ENCODE results near the gene SLC6A15. TPM values are rescaled to one million over a fixed set of nuclear protein-coding genes. Genes with fewer than 3 reads are reported as not detected.

The SLC6A15 gene
- total and polyA plus RNA-seq, 9 of the 15 experiments (the other 6 are each of a cell fraction or from before 2014, with no cell fraction given) = not detected

DNA sequence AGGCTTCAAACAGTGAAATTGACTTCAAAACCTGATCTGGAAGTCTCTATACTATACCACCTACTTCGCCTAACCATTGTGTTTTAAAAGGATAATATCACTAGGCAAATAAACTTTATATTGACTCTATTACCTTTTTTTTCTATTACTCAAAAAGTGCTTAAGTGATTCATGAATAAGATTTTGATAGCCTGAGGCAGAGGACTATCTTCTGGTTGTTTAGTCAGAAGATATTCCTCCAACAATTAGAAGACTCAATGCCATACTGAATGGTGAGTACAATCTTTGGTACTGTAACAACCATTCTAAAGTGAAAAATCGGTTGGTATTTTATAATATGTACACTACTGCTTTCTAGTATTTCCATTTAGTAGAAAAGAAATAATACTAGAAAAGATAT, 22.8 kb downstream of the SLC6A15 start:
- FAIRE-seq (no peak), DNase-seq (ENCODE audit: extremely low read depth in 1 of 4, low spot score in 3 of 4) (no peak), ATAC-seq (no peak)
- Histone ChIP-seq H3K79me2 (ENCODE audit: control insufficient read depth, insufficient read depth, low read length) (no peaks in the 10 kb centered on the region), H3K9ac (ENCODE audit: insufficient read depth in 1 of 2, low read depth in 2 of 2, low read length in 2 of 2) (no peak overlapping the region), H2AFZ (ENCODE audit: low read depth, low read length) (no peak overlapping the region), H3K36me3 (ENCODE audit: control insufficient read depth, insufficient read depth, low read length) (no peaks in the 10 kb centered on the region), H3K27ac (ENCODE audit: extremely low read depth, low read depth, low read length) (no peak overlapping the region), H3K27me3 (ENCODE audit: control insufficient read depth in 2 of 2, insufficient read depth in 2 of 2, low read length in 2 of 2) (no peaks in the 10 kb centered on the region), H3K9me3 (replicated peaks; ENCODE audit: control insufficient read depth, insufficient read depth, low read depth, low read length) (no peaks in the 10 kb centered on the region), H3K9me1 (ENCODE audit: control insufficient read depth, insufficient read depth, low read length) (no peaks in the 10 kb centered on the region), H3K4me1 (replicated peaks in 1 of 2; ENCODE audit: control insufficient read depth in 2 of 2, insufficient read depth in 2 of 2, low read length in 2 of 2) (no peaks in the 10 kb centered on the region), H3K4me3 (no peak overlapping the region), H4K20me1 (replicated peaks; ENCODE audit: control insufficient read depth, insufficient read depth, low read length) (no peaks in the 10 kb centered on the region), H3K4me2 (ENCODE audit: insufficient read depth, low read length) (no peak overlapping the region)
- WGBS (ENCODE audit: insufficient coverage, low coverage, missing lambda C conversion rate) = 0% methylated on average over 2 of the region's 2 CpGs
- intact Hi-C loops (cut with micrococcal nuclease) = no loop called here
- in situ Hi-C loops (cut with MboI) = no loop called here
- ChIA-PET POLR2A (no interaction called here), CTCF (ENCODE audit: low intra/inter-chr PET ratio) (no interaction called here)
- TF ChIP-seq HMG20A (CRISPR knock-in tag; conservative IDR thresholded peaks at IDR 0.05) (no peak), TSC22D4 (tag; IDR thresholded peaks at IDR 0.05) (no peak), HCFC1 (IDR thresholded peaks at IDR 0.05; ENCODE audit: low read depth, low read length) (no peak), ZNF507 (tag; conservative IDR thresholded peaks at IDR 0.05) (no peak), GABPB2 (CRISPR knock-in tag; conservative IDR thresholded peaks at IDR 0.05) (no peak)
- TF ChIP-seq, protein P1, sequence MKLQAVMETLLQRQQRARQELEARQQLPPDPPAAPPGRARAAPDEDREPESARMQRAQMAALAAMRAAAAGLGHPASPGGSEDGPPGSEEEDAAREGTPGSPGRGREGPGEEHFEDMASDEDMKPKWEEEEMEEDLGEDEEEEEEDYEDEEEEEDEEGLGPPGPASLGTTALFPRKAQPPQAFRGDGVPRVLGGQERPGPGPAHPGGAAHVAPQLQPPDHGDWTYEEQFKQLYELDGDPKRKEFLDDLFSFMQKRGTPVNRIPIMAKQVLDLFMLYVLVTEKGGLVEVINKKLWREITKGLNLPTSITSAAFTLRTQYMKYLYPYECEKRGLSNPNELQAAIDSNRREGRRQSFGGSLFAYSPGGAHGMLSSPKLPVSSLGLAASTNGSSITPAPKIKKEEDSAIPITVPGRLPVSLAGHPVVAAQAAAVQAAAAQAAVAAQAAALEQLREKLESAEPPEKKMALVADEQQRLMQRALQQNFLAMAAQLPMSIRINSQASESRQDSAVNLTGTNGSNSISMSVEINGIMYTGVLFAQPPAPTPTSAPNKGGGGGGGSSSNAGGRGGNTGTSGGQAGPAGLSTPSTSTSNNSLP (IDR thresholded peaks at IDR 0.05; ENCODE audit: borderline replicate concordance, low read depth, low read length) = no peak
- no TSS peak for BruUV-seq (replicated peaks)

All from K562 (cell line).